IgD-negative memory B cell (primary cell): ENCODE results near the gene ATP8A2. TPM values are rescaled to one million over a fixed set of nuclear protein-coding genes. Genes with fewer than 3 reads are reported as not detected.
A peak's percentile ranks its signal among the peaks of the same experiment; 100 is the strongest.

Experiments used
- H3K27ac Mint-ChIP-seq, 3 donors: one replicate each; pipeline ENCODE4 v1.8.0; 2020 to 2022; ENCODE audit warnings: mild to moderate bottlenecking in 3 of 3, mixed read lengths in 3 of 3, moderate library complexity in 1 of 3
- H3K27me3 Mint-ChIP-seq: one replicate; pipeline ENCODE4 v1.8.0; 2021; ENCODE audit warnings: mixed read lengths
- H3K36me3 Mint-ChIP-seq: one replicate; pipeline ENCODE4 v1.8.0; 2020; ENCODE audit warnings: mild to moderate bottlenecking, mixed read lengths
- H3K4me1 Mint-ChIP-seq, 3 donors: one replicate each; pipeline ENCODE4 v1.8.0; 2020 to 2022; ENCODE audit warnings: mixed read lengths in 3 of 3, mild to moderate bottlenecking in 1 of 3
- H3K4me3 Mint-ChIP-seq, 4 donors: one replicate each; pipeline ENCODE4 v1.8.0; 2020 to 2022; ENCODE audit warnings: mild to moderate bottlenecking in 4 of 4, mixed read lengths in 4 of 4, moderate library complexity in 3 of 4
- H3K9me3 Mint-ChIP-seq, 3 donors: one replicate each; pipeline ENCODE4 v1.8.0; 2020 to 2021; ENCODE audit warnings: mixed read lengths in 3 of 3, mild to moderate bottlenecking in 1 of 3
- polyA plus RNA-seq: library from polyadenylated mRNA; unstranded; fragments of 300-500 nt; fragmentation: Illumina TruSeq; gene quantifications from one replicate; pipeline ENCODE4 v1.2.3, GENCODE V29; 2021

ATP8A2 gene
- polyA plus RNA-seq, 1 donor from 2014 or later, result 0.06 TPM

GRCh38 chr13:25731536-25731935 is 359.8 kb downstream of the ATP8A2 start:
- Mint-ChIP-seq H3K27me3 (peaks cover 3% of the 10 kb centered on the region), H3K36me3 (no peaks in the 10 kb centered on the region), H3K4me1 (peaks cover 0 to 2% (median 0%) of the 10 kb centered on the region in 3 donors), H3K27ac (no peak overlapping the region), H3K9me3 (no peaks in the 10 kb centered on the region), H3K4me3 (no peak overlapping the region)

- Mint-ChIP-seq H3K4me1 (peaks cover 0 to 2% (median 0%) of the 10 kb centered on the region in 3 donors), H3K36me3 (no peaks in the 10 kb centered on the region), H3K4me3 (no peak overlapping the region), H3K9me3 (no peaks in the 10 kb centered on the region), H3K27ac (peak overlapping the region in 1 of 3 donors; percentile 13), H3K27me3 (peaks cover 3% of the 10 kb centered on the region)
These were observed 360.5 kb downstream of the ATP8A2 start for GRCh38 chr13:25732111-25732865.

- H3K4me3 Mint-ChIP-seq, result no peak overlapping the region
- H3K27me3 Mint-ChIP-seq, result no peaks in the 10 kb centered on the region
- H3K27ac Mint-ChIP-seq, result no peak overlapping the region
- no peaks in the 10 kb centered on the region for H3K36me3 Mint-ChIP-seq
- no peaks in the 10 kb centered on the region for H3K9me3 Mint-ChIP-seq
- H3K4me1 Mint-ChIP-seq, result peaks cover 0 to 2% (median 0%) of the 10 kb centered on the region in 3 donors
These were observed 361.3 kb downstream of the ATP8A2 start for GRCh38 chr13:25733001-25733491.

- Mint-ChIP-seq H3K27ac (no peak overlapping the region), H3K36me3 (no peaks in the 10 kb centered on the region), H3K9me3 (no peaks in the 10 kb centered on the region), H3K4me3 (no peak overlapping the region), H3K4me1 (peaks cover 0 to 2% (median 2%) of the 10 kb centered on the region in 3 donors), H3K27me3 (no peaks in the 10 kb centered on the region)
These were observed 362.1 kb downstream of the ATP8A2 start for GRCh38 chr13:25733696-25734435.

GRCh38 chr13:25738342-25739196 is 366.8 kb downstream of the ATP8A2 start:
- Mint-ChIP-seq H3K36me3 (no peaks in the 10 kb centered on the region), H3K27me3 (peaks cover 2% of the 10 kb centered on the region), H3K9me3 (no peaks in the 10 kb centered on the region), H3K4me3 (no peak overlapping the region), H3K4me1 (peaks cover 0 to 2% (median 2%) of the 10 kb centered on the region in 3 donors), H3K27ac (peak overlapping the region in 1 of 3 donors; percentile 82)

- no peaks in the 10 kb centered on the region for H3K9me3 Mint-ChIP-seq
- no peaks in the 10 kb centered on the region for H3K36me3 Mint-ChIP-seq
- H3K27me3 Mint-ChIP-seq, result peaks cover 2% of the 10 kb centered on the region
- H3K4me1 Mint-ChIP-seq, result peaks cover 0 to 2% (median 2%) of the 10 kb centered on the region in 3 donors
- H3K4me3 Mint-ChIP-seq, result no peak overlapping the region
- no peak overlapping the region for H3K27ac Mint-ChIP-seq
These were observed 367.6 kb downstream of the ATP8A2 start for GRCh38 chr13:25739376-25739775.

GRCh38 chr13:25741796-25742195 is 370.0 kb downstream of the ATP8A2 start:
- Mint-ChIP-seq H3K9me3 (no peaks in the 10 kb centered on the region), H3K36me3 (no peaks in the 10 kb centered on the region), H3K4me1 (peaks cover 0 to 2% (median 0%) of the 10 kb centered on the region in 3 donors), H3K27ac (no peak overlapping the region), H3K27me3 (peaks cover 2% of the 10 kb centered on the region), H3K4me3 (no peak overlapping the region)

- no peak overlapping the region for H3K27ac Mint-ChIP-seq
- peaks cover 0 to 2% (median 0%) of the 10 kb centered on the region in 3 donors for H3K4me1 Mint-ChIP-seq
- H3K36me3 Mint-ChIP-seq, result no peaks in the 10 kb centered on the region
- H3K9me3 Mint-ChIP-seq, result no peaks in the 10 kb centered on the region
- H3K27me3 Mint-ChIP-seq, result peaks cover 2% of the 10 kb centered on the region
- H3K4me3 Mint-ChIP-seq, result no peak overlapping the region
These were observed 370.4 kb downstream of the ATP8A2 start for GRCh38 chr13:25742220-25742619.

- H3K36me3 Mint-ChIP-seq, result no peaks in the 10 kb centered on the region
- H3K27me3 Mint-ChIP-seq, result peaks cover 2% of the 10 kb centered on the region
- no peak overlapping the region for H3K4me3 Mint-ChIP-seq
- no peaks in the 10 kb centered on the region for H3K4me1 Mint-ChIP-seq
- no peak overlapping the region for H3K27ac Mint-ChIP-seq
- H3K9me3 Mint-ChIP-seq, result no peaks in the 10 kb centered on the region
These were observed 371.6 kb downstream of the ATP8A2 start for GRCh38 chr13:25743421-25743820.

- Mint-ChIP-seq H3K4me1 (no peaks in the 10 kb centered on the region), H3K9me3 (no peaks in the 10 kb centered on the region), H3K4me3 (no peak overlapping the region), H3K27me3 (peaks cover 2% of the 10 kb centered on the region), H3K36me3 (no peaks in the 10 kb centered on the region), H3K27ac (no peak overlapping the region)
These were observed 372.4 kb downstream of the ATP8A2 start for GRCh38 chr13:25744178-25744577.

- H3K9me3 Mint-ChIP-seq, result no peaks in the 10 kb centered on the region
These were observed 374.4 kb downstream of the ATP8A2 start for GRCh38 chr13:25746131-25746530.

GRCh38 chr13:25752957-25753551 is 381.3 kb downstream of the ATP8A2 start:
- Mint-ChIP-seq H3K27ac (no peak overlapping the region), H3K4me1 (no peaks in the 10 kb centered on the region), H3K9me3 (no peaks in the 10 kb centered on the region), H3K4me3 (no peak overlapping the region), H3K36me3 (no peaks in the 10 kb centered on the region), H3K27me3 (peaks cover 4% of the 10 kb centered on the region)

More at GRCh38 chr13:25746131-25746530, 374.4 kb downstream of the ATP8A2 start:
- H3K27ac Mint-ChIP-seq, result no peak overlapping the region
- H3K4me1 Mint-ChIP-seq, result no peaks in the 10 kb centered on the region
- no peak overlapping the region for H3K4me3 Mint-ChIP-seq
- H3K36me3 Mint-ChIP-seq, result no peaks in the 10 kb centered on the region
- H3K27me3 Mint-ChIP-seq, result peaks cover 2% of the 10 kb centered on the region

GRCh38 chr13:25753976-25754375 is 382.2 kb downstream of the ATP8A2 start:
- Mint-ChIP-seq H3K27me3 (peaks cover 4% of the 10 kb centered on the region), H3K4me1 (no peaks in the 10 kb centered on the region), H3K36me3 (no peaks in the 10 kb centered on the region), H3K9me3 (no peaks in the 10 kb centered on the region), H3K4me3 (no peak overlapping the region), H3K27ac (no peak overlapping the region)

- no peak overlapping the region for H3K4me3 Mint-ChIP-seq
- H3K4me1 Mint-ChIP-seq, result no peaks in the 10 kb centered on the region
- peaks cover 4% of the 10 kb centered on the region for H3K27me3 Mint-ChIP-seq
- H3K9me3 Mint-ChIP-seq, result no peaks in the 10 kb centered on the region
- H3K27ac Mint-ChIP-seq, result peak overlapping the region in 1 of 3 donors; percentile 40
- no peaks in the 10 kb centered on the region for H3K36me3 Mint-ChIP-seq
These were observed 384.5 kb downstream of the ATP8A2 start for GRCh38 chr13:25756251-25756650.
